ENCODE results near the gene MAP3K2.
A peak's percentile ranks its signal among the peaks of the same experiment; 100 is the strongest.

Gene MAP3K2

GRCh38 chr2:127387655-127388422 lies at the start of gene MAP3K2:
Gene MAP3K2, minus strand, starts transcription at chr2:127387975. Its CDS starts 44,846 bp downstream, at chr2:127343129.
- DNase-seq (ENCODE audit: low read depth, low spot score), result peak; percentile 30

GRCh38 chr2:127437056-127437455 lies 49.3 kb upstream of the MAP3K2 start:
- DNase-seq (ENCODE audit: low read depth, low spot score), result no peak

GRCh38 chr2:127434515-127434914 lies 46.7 kb upstream of the MAP3K2 start:
- no peak for DNase-seq (ENCODE audit: low read depth, low spot score)

- DNase-seq (ENCODE audit: low read depth, low spot score), result no peak
Measured at GRCh38 chr2:127431408-127432023, 43.7 kb upstream of the MAP3K2 start.

- DNase-seq (ENCODE audit: low read depth, low spot score), result no peak
Measured at GRCh38 chr2:127429844-127430425, 42.2 kb upstream of the MAP3K2 start.

GRCh38 chr2:127429291-127429690 lies 41.5 kb upstream of the MAP3K2 start:
- no peak for DNase-seq (ENCODE audit: low read depth, low spot score)

GRCh38 chr2:127428815-127429109 lies 41.0 kb upstream of the MAP3K2 start:
- no peak for DNase-seq (ENCODE audit: low read depth, low spot score)

GRCh38 chr2:127428057-127428814 lies 40.5 kb upstream of the MAP3K2 start:
- no peak for DNase-seq (ENCODE audit: low read depth, low spot score)

- DNase-seq (ENCODE audit: low read depth, low spot score), result no peak
Measured at GRCh38 chr2:127427376-127428056, 39.7 kb upstream of the MAP3K2 start.

- DNase-seq (ENCODE audit: low read depth, low spot score), result no peak
Measured at GRCh38 chr2:127426501-127427354, 39.0 kb upstream of the MAP3K2 start.

- no peak for DNase-seq (ENCODE audit: low read depth, low spot score)
Measured at GRCh38 chr2:127425540-127426490, 38.0 kb upstream of the MAP3K2 start.

- DNase-seq (ENCODE audit: low read depth, low spot score), result no peak
Measured at GRCh38 chr2:127424598-127425520, 37.1 kb upstream of the MAP3K2 start.

- no peak for DNase-seq (ENCODE audit: low read depth, low spot score)
Measured at GRCh38 chr2:127423880-127424279, 36.1 kb upstream of the MAP3K2 start.

GRCh38 chr2:127423478-127423843 lies 35.7 kb upstream of the MAP3K2 start:
- DNase-seq (ENCODE audit: low read depth, low spot score), result no peak

- DNase-seq (ENCODE audit: low read depth, low spot score), result no peak
Measured at GRCh38 chr2:127422559-127423477, 35.0 kb upstream of the MAP3K2 start.

GRCh38 chr2:127421871-127422558 lies 34.2 kb upstream of the MAP3K2 start:
- no peak for DNase-seq (ENCODE audit: low read depth, low spot score)

Data from iPS DF 19.7 (cell line).